Measurements from ENCODE around the gene LRBA. TPM values are rescaled to one million over a fixed set of nuclear protein-coding genes. Genes with fewer than 3 reads are reported as not detected.

Gene LRBA
- total RNA-seq, 1 experiment from 2014 or later, result 69.1 TPM

GRCh38 chr4:150390531-150390910 is 624.6 kb downstream of the LRBA start:
- Mint-ChIP-seq H3K27me3 (ENCODE audit: low read depth) (no peaks in the 10 kb centered on the region), H3K36me3 (no peaks in the 10 kb centered on the region; the same call in 1 of the 2 replicates), H3K9me3 (peaks cover 3% of the 10 kb centered on the region; the same call in 1 of the 2 replicates), H3K4me1 (peaks cover 5% of the 10 kb centered on the region), H3K4me3 (no peak overlapping the region), H3K27ac (no peak overlapping the region; the same call in 1 of the 2 replicates)
- ATAC-seq (no peak), DNase-seq (ENCODE audit: low spot score) (no peak)
- TF ChIP-seq ESRRA (CRISPR knock-in tag; IDR thresholded peaks at IDR 0.05; ENCODE audit: borderline replicate concordance) (no peak), NFYB (CRISPR knock-in tag; conservative IDR thresholded peaks at IDR 0.05; ENCODE audit: low read depth) (no peak), PRRX2 (CRISPR knock-in tag; IDR thresholded peaks at IDR 0.05) (no peak), SMAD3 (CRISPR knock-in tag; IDR thresholded peaks at IDR 0.05; ENCODE audit: borderline replicate concordance) (no peak), HMGA2 (CRISPR knock-in tag; IDR thresholded peaks at IDR 0.05) (no peak), ZNF138 (CRISPR knock-in tag; conservative IDR thresholded peaks at IDR 0.05) (no peak), JAZF1 (CRISPR knock-in tag; IDR thresholded peaks at IDR 0.05) (no peak), MXD4 (CRISPR knock-in tag; IDR thresholded peaks at IDR 0.05; ENCODE audit: borderline replicate concordance) (no peak), CREB1 (CRISPR knock-in tag; IDR thresholded peaks at IDR 0.05) (no peak), ARID4B (CRISPR knock-in tag; IDR thresholded peaks at IDR 0.05; ENCODE audit: borderline replicate concordance) (no peak), ZNF219 (CRISPR knock-in tag; IDR thresholded peaks at IDR 0.05; ENCODE audit: borderline replicate concordance) (no peak), NFATC4 (CRISPR knock-in tag; IDR thresholded peaks at IDR 0.05) (no peak), TEAD1 (CRISPR knock-in tag; IDR thresholded peaks at IDR 0.05) (no peak), E2F1 (CRISPR knock-in tag; IDR thresholded peaks at IDR 0.05) (no peak), E2F4 (CRISPR knock-in tag; IDR thresholded peaks at IDR 0.05; ENCODE audit: borderline replicate concordance, low read depth) (no peak)
- POLR2A ChIA-PET, result no interaction called here
- CTCF ChIA-PET, result no interaction called here

- ChIA-PET POLR2A (no interaction called here), CTCF (interaction anchor here (0.7 kb wide), 1 partner anchor 233 kb away, joined by 4 read pairs; no protein-coding TSS in a partner anchor)
- DNase-seq (ENCODE audit: low spot score) (no peak), ATAC-seq (no peak)
- Mint-ChIP-seq H3K4me1 (peaks cover 10% of the 10 kb centered on the region), H3K27me3 (ENCODE audit: low read depth) (no peaks in the 10 kb centered on the region), H3K27ac (no peak overlapping the region), H3K4me3 (no peak overlapping the region), H3K9me3 (peaks cover 3% of the 10 kb centered on the region; the same call in 1 of the 2 replicates), H3K36me3 (no peaks in the 10 kb centered on the region; the same call in 1 of the 2 replicates)
- no peak for TF ChIP-seq FOXK1 (CRISPR knock-in tag; IDR thresholded peaks at IDR 0.05)
- no peak for TF ChIP-seq ETV6 (CRISPR knock-in tag; IDR thresholded peaks at IDR 0.05)
- no peak for TF ChIP-seq CREM (CRISPR knock-in tag; IDR thresholded peaks at IDR 0.05)
- TF ChIP-seq KAT7 (CRISPR knock-in tag; IDR thresholded peaks at IDR 0.05; ENCODE audit: borderline replicate concordance), result no peak
- TF ChIP-seq MLX (CRISPR knock-in tag; IDR thresholded peaks at IDR 0.05), result no peak
- TF ChIP-seq NR1H2 (CRISPR knock-in tag; IDR thresholded peaks at IDR 0.05), result no peak
- no peak for TF ChIP-seq ZNF512 (CRISPR knock-in tag; IDR thresholded peaks at IDR 0.05; ENCODE audit: borderline replicate concordance)
- TF ChIP-seq USF1 (CRISPR knock-in tag; IDR thresholded peaks at IDR 0.05), result no peak
- TF ChIP-seq E2F5 (CRISPR knock-in tag; IDR thresholded peaks at IDR 0.05), result no peak
- TF ChIP-seq SP1 (CRISPR knock-in tag; conservative IDR thresholded peaks at IDR 0.05), result no peak
- no peak for TF ChIP-seq ZNF263 (CRISPR knock-in tag; IDR thresholded peaks at IDR 0.05; ENCODE audit: low read depth)
- no peak for TF ChIP-seq ESRRA (CRISPR knock-in tag; IDR thresholded peaks at IDR 0.05; ENCODE audit: borderline replicate concordance)
Observed at GRCh38 chr4:150389896-150390530, 625.1 kb downstream of the LRBA start.
